Occipital lobe (tissue), 2 donors: ENCODE measurements around the gene FAM13A. TPM values are rescaled to one million over a fixed set of nuclear protein-coding genes. Genes with fewer than 3 reads are reported as not detected.
"Not testable (repeated sequence)": the region's sequence is repeated elsewhere in the genome, so short reads cannot be mapped to it uniquely, and the experiment has no call there.

Source experiments
- DNase-seq: peaks from one replicate; lab custom pipeline; 2025; lab: John Stamatoyannopoulos, UW
- total RNA-seq: library from RNA; depleted of rRNA; stranded (reverse); fragments of >200 nt; gene quantifications from one replicate; pipeline ENCODE4 v1.2.3, GENCODE V29; 2014

Gene FAM13A
- 79.9 TPM for total RNA-seq

DNA sequence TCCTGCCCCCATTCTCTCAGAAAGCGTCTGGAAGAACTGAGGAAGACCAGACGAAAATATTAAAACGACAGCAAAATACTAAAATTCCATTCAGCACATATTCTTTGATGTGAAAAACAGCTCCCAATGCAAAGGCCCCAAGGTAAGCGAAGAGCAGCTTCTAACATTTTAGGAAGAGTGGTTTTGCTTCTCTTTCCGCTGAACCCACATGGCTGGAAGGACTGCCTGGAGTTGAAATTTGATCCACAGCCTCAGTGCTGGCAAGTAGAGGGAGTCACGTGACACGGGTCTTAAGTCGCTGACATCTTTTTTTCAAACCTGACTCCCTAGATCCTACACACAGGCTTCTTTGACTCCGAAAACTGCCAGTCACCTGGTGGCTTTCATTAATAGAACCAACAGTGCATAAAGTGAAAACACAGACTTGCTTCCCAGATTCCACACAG, at the start of gene FAM13A:
Gene FAM13A, minus strand, starts transcription at position 233 of the 446 bp plus-strand sequence. Its CDS starts 221 bp downstream, at position 12.
- DNase-seq: peak; percentile 1

DNA sequence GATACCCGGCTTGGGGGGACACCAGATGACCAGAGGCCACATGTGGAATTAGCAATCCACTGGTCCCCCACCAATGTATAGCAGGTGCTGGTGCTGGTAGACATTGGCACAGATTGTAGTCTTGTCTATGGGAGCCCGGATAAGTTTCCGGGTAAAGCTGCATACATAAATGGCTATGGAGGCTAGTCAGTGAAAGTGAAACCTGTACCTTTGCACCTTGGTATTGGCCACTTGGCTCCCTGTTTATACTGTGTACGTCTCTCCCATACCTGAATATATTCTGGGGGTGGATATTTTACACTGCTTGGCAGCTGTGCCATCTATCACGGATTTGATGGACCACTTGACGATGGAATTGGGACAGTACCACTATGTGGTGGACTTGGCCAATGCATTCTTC, 48.7 kb upstream of the FAM13A start:
- no peak for DNase-seq

DNA sequence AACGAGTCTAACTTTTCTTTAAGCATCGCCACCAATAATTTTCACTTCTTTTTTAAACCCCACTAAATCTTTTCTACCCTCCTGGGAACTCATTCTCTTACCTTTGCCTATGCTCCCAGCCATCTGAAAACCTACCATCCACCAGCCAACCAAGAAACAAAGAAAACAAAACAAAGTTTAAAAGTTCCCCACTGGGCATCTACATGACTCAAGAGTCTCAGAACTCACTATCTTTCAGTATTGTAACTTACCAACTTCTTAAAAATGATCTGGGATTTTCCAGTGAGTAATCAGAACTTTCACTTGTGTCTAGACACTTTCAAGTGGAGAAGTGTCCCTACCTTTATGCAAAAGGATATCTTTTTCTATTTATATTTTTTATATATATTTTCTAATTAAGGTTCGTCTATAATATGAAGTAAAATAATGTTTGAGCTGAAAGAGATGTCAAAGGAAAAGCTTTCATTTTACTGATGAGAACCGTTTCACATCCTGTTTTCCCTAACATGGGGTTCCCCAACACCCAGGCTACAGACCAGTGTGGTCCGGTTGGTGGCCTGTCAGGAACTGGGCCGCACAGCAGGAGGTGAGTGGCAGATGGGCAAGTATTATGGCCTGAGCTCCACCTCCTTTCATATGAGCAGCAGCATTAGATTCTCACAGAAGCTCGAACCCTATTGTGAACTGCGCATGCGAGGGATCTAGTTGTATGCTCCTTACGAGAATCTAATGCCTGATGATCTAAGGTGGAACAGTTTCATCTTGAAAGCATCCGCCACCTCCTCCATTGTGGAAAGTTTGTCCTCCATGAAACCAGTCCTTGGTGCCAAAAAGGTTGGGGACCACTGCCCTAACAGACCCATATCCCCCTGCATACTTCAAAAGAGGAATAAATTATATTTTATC, 44.5 kb upstream of the FAM13A start:
- no peak for DNase-seq

DNA sequence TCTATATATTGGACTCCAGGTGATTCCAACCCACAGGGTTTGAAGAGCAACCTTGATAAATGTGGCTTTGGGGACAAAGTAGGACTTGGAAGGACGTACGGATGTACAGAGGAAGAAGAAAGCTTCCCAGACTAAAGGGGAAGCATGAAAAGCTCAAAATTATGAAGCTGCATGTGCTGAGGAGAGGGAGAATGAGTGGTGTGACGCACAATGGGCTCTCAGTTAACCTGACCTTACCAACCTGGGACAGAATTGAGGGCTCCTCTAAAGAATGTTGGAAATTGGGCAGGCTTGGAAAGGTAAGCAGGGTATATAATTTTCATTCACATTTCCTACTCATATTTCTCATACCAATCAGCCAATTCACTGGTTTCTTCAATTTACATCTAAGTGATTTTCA, 43.9 kb upstream of the FAM13A start:
- DNase-seq: no peak

DNA sequence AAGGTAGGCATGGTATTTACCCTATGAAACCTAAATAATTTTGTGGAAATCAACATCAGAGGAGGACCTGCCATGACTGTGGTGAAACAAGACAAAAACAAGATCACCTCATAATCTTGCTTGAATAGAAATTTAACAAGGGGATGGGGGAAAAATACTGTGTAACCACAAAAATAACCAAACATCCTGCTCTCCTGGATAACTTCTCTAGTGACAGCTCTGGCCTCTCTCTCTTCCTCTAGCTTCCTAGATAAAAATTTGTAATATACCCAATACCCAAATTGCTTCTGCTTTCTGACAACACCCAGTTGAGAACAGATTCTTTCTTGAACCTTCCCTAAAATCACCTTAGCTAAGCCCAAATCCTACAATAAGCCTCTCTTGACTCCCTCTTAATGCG, 42.5 kb upstream of the FAM13A start:
- no peak for DNase-seq

DNA sequence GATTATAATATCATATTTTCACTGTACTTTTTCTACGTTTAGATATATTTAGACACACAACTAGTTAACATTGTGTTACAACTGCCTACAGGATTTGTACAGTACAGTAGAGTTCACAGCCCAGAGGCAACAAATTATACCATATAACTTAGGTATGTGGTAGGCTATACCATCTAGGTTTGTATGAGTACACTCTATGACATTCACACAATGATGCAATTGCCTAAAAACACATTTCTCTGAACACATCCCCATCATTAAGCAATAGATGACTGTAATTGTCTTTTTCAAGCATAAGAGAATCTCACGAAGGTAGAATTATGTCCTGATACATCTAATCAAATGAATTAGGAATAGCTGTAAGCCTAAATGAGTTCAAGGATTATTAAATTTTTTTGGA, 42.0 kb upstream of the FAM13A start:
- no peak for DNase-seq

DNA sequence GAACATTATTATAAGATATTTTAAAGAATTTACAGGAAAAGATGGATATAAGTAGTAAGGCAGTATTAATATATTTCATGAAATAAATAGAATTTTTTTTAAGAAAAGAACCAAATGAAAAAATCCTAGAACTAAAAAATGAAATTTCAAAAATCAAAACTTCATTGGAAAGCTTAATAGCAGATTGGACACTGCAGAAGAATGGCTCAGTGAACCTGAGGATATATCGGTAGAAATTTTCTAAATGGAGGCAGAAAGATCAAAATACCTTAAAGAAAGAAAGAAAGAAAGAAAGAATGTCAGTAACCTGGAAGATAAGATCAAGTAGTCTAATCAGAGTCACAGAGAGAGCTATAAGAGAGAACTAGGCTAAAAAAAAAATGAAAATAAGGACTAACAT, 21.3 kb upstream of the FAM13A start:
- DNase-seq: no peak

DNA sequence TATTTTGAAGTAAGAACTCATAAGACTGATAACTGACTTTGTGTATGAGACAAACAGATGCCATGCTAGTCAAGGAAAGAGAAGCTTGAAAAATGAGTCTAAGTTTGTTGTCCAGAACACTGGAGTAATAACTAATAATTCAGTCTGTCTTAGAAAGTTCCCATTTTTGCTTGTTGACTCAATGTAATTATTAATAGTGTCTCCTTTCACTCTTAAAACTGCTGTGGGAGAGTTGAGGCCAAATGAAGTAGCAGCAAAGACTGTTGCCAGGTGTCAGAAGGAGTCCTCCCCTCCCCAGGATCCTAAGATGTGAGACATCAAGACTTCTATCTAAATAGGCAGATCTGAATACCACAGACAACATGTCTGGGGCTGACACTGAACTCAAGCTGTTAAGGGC, 20.8 kb upstream of the FAM13A start:
- DNase-seq: no peak

DNA sequence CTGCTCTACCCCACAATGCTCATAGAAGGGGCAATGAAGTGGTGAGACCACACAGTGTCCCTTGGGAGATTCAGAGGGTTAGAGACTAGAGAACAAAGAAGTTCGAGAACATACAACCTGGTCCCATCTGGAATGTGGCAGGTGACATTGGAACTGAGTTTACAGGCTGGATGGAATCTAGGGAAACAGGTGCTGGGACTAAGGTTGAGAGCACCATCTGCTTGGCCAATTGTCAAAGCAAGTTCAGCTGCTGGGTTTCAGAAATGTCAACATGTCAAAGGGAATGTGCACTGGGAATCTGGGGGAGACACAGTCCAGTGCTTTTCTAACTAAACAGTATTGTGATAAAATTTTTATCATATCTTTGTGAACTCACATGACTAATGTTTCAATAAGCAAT, 15.9 kb upstream of the FAM13A start:
- no peak for DNase-seq

DNA sequence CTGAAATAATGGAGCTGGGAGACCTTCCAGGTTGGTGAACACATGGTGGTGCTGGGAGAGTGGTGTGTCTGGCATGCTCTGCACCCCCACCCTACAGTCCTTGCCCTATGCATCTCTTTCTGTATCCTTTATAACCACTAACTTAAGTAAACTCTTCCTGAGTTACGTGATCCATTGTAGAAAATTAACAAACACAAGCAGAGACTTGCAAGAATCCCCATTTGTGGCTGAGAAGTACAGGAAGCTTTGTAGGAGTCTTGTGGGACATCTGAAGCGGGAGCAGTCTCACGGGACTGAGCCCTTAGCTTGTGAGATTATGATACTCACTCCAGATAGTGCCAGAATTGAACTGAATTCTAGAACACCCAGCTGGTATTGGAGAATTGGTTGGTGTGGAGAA, 14.3 kb upstream of the FAM13A start:
- no peak for DNase-seq

DNA sequence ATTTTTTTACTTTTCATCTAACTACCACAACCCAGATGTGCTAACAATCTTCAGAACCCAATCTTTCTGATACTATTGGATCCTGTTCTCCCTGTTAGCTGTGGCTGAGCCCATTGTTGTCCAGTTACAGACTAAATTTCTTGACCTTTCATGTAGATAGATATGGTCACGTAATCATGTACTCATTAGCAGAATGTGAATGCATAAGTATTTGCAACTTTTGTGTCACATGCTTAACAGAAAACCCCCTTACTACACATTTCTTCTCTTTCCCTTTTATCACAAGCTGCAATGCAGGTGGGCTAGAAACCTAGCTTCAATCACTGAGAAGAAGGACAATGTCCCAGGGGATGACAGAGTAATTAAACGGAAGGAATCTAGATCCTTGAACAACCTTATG, 13.1 kb upstream of the FAM13A start:
- DNase-seq: no peak

DNA sequence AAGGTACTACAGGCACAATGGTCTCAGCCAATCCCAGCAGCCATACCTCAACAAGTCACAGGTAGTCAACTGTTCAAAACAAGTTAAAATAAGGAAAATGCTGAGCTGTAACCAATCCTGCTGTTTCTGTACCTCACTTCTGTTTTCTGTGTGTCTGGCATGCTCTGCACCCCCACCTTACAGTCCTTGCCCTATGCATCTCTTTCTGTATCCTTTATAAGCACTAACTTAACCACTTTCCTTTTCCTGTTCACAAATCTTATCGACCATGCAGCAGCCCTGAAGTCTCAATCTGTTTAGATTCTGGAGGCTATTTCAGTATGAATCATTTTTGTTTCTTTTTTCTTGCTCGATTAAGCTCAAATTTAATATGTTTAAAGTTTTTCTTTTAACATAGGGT, 12.5 kb upstream of the FAM13A start:
- no peak for DNase-seq

DNA sequence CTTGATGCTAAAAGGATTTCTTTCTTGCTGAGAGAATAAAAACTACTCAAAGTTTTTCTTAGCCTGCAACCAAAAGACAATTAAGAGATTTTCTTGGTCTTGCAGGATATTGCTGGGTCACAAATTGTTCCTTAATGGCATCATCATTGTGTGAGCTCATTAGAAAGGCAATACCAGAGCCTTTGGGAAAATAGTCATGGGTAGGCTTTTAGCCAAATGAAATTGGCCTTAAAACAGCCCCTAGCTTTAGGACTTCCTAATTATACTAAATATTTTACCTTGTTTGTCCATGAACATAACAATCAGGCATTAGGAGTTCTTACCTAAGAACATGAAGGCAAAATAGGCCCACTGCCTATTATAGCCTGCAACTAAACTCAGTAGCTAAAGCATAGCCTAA, 10.4 kb upstream of the FAM13A start:
- no peak for DNase-seq

DNA sequence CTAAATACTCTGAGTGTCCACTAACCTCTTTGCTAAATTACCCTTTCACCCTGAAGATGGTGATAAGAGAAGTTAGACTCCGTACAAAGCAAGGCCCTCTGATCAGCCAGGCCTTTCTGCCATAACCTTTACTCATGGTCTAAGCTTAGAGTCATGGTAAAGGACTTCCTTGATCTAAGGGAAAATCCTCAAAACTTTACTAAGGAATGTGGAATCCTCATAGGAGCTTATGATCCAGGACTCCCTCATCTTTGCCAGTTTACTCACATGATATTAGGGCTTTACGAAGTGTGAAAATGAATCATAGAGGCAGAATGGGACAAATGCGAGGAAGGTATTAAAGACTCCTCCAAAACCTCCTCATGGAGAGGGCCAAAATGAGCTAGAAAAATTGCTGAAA, 7.9 kb upstream of the FAM13A start:
- no peak for DNase-seq

DNA sequence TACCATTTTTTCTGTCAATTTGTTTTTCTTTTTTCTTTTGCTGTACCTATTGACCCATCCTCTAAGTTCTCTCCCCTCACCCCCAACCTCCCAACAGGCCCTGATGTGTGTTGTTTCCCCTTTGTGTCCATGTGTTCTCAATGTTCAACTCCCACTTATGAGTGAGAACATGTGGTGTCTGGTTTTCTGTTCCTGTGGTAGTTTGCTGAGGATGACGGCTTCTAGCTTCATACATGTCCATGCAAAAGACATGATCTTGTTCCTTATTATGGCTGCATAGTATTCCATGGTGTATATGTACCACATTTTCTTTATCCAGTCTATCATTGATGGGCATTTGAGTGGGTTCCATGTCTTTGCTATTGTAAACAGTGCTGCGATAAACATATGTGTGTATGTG, 859 bp upstream of the FAM13A start:
- DNase-seq: not testable (repeated sequence)

DNA sequence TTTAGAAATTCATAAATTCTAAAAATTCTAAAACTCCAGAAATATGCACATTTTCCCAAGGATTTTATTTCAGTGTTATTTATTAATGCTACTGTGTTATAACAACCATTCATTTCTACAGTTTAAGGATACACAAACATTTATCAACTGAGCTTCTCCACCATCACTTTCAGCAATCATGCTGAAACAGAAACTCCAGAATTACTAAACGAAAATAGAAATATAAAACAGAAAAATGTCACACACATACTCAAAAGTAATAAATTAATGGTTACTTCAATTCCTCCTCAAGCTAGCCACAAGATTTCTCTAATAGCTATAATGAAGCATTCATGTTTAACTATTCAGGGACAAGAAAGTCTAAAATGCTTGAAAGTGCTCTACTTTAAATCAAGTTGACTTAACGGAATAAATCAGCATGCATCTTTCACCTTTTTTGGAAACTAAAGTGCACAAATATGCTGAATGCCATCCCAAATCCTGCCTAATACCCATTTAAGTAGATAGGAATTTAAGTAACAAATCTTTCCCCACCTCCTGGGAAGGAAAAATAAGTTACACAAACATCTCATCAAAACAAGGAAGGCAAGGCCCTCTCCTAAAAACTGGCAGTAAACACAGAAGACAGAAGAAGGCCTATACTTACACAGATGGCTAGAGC, 563 bp downstream of the FAM13A start:
- DNase-seq: no peak

DNA sequence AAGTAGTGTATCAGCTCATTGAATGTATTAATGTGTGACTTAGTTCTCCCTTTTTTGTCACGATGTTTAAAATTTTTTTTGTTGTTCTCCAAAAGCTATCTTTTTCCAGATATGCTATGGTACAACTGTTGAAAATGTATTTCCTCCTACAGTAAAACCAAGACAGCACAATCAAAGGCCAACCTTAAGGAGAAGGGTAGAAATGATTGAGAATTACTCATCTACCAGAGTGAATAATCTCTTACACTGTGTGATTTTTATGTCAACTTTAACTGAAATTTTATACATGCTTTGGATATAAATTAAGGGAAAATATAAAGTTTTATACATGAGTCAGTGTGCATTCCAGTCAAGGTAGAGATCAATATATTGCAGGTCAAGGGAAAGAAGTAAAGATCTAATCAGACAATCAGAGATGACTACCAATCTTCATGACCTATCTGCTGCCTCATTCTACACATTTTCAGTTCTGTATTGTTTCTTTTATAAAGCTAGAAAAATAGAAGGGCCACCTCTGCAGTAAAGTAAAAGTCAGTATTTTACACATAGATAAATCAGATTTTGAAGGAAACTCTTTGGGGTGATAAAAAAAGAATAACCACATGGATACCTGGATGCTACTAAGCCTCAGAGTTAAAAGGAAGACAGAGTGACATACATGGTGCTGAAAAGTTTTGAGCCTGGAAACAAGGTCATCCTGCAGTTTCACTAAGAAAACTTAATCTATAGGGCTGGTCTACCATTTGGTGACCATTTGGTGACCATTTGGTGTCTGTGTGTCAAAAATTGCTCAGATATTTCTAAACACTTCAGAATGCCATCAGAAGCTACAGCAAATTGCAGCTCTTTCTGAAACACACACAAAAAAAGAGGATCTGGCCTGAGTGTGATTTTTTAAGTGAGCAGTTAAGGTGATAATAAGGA, 1.6 kb downstream of the FAM13A start:
- no peak for DNase-seq

DNA sequence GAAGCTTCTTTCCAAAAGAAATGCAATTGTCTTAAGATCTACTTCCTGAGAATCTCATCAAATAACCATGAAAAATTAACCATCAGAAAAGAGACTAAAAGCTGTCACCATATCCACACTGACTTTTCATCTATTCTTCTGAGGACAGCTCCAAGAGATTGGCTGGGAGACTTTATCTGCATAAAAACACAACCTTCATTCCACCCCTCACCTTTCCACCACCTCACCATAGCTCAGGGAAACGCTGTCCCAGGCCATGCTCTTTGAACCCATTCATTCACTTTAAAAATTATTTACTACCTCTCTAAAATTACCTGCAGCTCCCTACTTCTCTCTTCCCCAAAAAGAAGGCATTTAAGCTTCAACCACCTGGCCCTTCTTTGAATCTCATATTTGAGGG, 2.4 kb downstream of the FAM13A start:
- no peak for DNase-seq

DNA sequence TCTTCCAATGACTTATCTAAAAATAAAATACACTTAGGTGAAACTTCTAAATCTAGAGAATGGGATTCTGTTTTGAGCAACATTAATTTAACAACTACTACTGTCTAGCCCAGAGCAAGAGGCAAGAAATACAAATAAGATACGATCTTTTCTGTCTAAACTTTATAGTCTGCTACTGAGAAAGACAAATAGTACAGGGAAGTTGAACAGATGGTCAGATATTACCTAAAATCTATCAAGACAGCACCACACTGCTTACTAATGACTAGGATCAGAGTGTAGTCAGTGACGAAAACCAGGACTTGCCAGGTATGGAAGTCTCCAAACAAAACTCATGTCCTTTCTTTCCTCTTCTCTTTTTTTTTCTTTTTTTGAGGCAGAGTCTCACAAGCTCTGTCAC, 7.1 kb downstream of the FAM13A start:
- no peak for DNase-seq

DNA sequence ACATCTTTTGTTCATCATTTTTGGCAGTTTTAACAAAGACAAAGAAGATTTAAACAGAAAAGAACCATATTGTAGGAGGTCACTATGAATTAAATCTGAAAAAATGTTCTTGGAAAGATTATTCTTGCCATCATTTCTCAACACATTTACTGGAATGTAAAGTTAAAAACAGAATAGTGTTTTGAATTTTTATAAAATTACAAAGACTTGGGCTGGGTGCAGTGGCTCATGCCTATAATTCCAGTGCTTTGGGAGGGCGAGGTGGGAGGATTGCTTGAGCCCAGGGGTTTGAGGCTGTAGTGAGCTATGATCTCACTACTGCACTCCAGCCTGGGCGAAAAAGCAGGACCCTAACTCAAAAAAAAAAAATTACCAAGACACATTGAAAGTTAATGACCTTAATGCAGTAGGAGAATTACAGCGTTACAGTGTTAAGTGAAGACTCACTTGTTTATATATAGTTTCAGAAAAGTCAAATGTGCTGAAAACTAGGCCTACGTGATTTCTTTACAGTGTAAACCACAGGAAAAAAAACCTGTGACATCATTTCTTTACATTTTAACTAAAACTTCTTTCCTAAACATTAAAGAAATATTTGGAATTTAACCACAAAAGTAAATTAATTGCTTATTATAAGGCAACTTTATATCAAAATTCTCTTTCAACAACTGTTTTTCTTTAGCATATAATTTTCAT, 7.9 kb downstream of the FAM13A start:
- DNase-seq: no peak
